Measurements from ENCODE around the gene NUPR1. TPM values are rescaled to one million over a fixed set of nuclear protein-coding genes. Genes with fewer than 3 reads are reported as not detected.

The NUPR1 gene
- total and polyA plus RNA-seq, 12 donors = 16.7 to 74.4 (median 33.1) TPM

DNA sequence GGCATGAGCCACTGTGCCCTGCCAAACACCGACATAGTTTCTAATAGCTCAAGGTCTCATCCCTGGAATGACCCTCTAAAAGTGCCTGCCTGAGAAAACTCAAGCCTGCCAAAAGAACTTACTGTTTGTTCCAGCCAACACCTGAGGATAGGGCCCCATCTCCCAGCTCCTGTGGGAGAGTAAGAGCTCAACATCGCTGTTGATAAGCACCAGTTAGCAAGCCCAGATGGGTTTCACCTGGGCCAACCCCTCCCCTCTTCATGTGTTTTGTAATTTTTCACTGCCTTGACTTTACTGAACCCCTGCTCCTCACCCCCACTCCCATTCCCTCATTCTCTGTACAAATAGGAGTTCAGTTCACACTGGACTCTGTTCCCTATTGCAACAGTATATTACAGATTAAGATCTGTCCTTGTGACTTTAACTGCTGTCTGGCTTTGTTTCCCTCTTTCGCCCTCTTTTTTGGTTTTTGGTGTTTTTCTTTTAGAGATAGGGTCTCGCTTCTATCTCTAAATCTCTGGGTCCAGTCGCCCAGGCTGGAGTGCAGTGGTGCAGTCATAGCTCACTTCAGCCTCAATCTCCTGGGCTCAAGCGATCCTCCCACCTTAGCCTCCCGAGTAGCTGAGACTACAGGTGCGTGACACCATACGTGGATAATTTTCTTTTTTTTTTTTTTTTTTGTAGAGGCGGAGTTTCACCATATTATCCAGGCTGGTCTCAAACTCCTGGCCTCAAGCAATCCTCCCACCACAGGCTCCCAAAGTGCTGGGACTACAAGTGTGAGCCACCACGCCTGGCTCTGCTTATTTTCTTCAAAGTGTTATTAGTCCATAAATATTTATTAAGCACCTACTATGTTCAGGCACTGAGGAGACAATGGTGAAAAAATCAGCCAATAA, 12.3 kb downstream of the NUPR1 start:
- TF ChIP-seq, protein P1, sequence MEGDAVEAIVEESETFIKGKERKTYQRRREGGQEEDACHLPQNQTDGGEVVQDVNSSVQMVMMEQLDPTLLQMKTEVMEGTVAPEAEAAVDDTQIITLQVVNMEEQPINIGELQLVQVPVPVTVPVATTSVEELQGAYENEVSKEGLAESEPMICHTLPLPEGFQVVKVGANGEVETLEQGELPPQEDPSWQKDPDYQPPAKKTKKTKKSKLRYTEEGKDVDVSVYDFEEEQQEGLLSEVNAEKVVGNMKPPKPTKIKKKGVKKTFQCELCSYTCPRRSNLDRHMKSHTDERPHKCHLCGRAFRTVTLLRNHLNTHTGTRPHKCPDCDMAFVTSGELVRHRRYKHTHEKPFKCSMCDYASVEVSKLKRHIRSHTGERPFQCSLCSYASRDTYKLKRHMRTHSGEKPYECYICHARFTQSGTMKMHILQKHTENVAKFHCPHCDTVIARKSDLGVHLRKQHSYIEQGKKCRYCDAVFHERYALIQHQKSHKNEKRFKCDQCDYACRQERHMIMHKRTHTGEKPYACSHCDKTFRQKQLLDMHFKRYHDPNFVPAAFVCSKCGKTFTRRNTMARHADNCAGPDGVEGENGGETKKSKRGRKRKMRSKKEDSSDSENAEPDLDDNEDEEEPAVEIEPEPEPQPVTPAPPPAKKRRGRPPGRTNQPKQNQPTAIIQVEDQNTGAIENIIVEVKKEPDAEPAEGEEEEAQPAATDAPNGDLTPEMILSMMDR (IDR thresholded peaks at IDR 0.05) = no peak
- H3K9me3 ChIP-seq = no peaks in the 10 kb centered on the region
- 91 to 92% methylated on average over 11 of the region's 11 CpGs for WGBS, 2 donors
- DNase-seq = no peak
- no peak for ATAC-seq
- H3K4me3 ChIP-seq = no peak overlapping the region
- no peaks in the 10 kb centered on the region for H3K27me3 ChIP-seq
- intact Hi-C loops (cut with DNase I) = loop anchor here in 1 of 10 donors (10.0 kb wide), 1 partner anchor 48 kb away; no protein-coding TSS in a partner anchor
- no peak overlapping the region for H3K27ac ChIP-seq
- no peaks in the 10 kb centered on the region for H3K36me3 ChIP-seq
- H3K4me1 ChIP-seq = peaks cover 0 to 6% (median 0%) of the 10 kb centered on the region in 9 donors

DNA sequence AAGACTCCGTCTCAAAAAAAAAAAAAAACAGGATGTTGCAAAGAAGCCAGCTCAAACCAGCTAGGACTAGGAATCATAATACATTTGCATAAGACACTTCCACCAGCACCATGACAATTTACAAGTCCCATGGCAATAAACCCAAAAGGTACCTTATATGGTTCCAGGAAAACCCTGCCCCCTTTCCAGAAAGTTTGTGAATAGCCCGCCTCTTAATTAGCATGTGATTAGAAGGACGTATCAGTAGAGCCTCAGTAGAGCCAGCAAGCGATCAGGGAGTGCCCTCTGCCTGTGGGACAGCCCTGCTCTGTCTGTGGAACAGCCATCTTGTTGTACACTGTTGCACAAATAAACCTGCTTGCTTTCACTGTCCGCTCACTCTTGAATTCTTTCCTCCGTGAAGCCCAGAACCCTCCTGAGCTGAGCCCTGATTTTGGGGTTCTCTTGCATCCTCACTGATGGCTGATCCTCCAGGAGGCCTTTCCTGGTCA, 14.0 kb downstream of the NUPR1 start:
- Histone ChIP-seq H3K27ac (no peak overlapping the region), H3K27me3 (no peaks in the 10 kb centered on the region), H3K4me1 (peaks cover 0 to 6% (median 0%) of the 10 kb centered on the region in 9 donors), H3K9me3 (no peaks in the 10 kb centered on the region), H3K36me3 (no peaks in the 10 kb centered on the region), H3K4me3 (no peak overlapping the region)
- intact Hi-C loops (cut with DNase I) = loop anchor here in 1 of 10 donors (10.0 kb wide), 1 partner anchor 50 kb away; no protein-coding TSS in a partner anchor
- TF ChIP-seq, protein P1 (IDR thresholded peaks at IDR 0.05) = no peak
- peak in 1 of 8 donors; percentile 28 for ATAC-seq
- no peak for DNase-seq
- 77 to 79% methylated on average over 6 of the region's 6 CpGs for WGBS, 2 donors

DNA sequence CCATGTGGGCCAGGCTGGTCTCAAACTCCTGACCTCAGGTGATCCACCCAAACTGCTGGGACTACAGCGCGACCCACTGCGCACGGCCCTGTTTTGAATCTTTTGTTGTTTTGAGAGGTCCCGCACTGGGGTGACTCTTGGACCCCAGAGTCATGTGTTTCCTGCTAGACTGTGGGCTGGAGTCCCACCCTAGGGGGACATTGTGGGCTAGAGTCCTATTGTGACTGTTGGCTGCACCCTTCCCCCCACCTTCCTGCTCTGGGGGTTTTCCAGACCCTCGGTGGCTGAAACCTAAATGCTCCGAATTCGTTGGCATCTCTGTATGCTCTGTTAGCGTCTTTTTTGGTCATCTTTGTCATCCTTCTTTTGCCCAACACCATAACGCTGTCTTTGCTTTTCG, 16.0 kb downstream of the NUPR1 start:
- TF ChIP-seq, protein P1 (IDR thresholded peaks at IDR 0.05) = no peak
- H3K27me3 ChIP-seq = no peaks in the 10 kb centered on the region
- H3K9me3 ChIP-seq = no peaks in the 10 kb centered on the region
- H3K4me1 ChIP-seq = peaks cover 0 to 6% (median 0%) of the 10 kb centered on the region in 9 donors
- H3K36me3 ChIP-seq = no peaks in the 10 kb centered on the region
- 78 to 81% methylated on average over 11 of the region's 11 CpGs for WGBS, 2 donors
- intact Hi-C loops (cut with DNase I) = loop anchor here in 1 of 10 donors (10.0 kb wide), 1 partner anchor 52 kb away; no protein-coding TSS in a partner anchor
- H3K27ac ChIP-seq = no peak overlapping the region
- ATAC-seq (no peak), DNase-seq (no peak)
- no peak overlapping the region for H3K4me3 ChIP-seq

DNA sequence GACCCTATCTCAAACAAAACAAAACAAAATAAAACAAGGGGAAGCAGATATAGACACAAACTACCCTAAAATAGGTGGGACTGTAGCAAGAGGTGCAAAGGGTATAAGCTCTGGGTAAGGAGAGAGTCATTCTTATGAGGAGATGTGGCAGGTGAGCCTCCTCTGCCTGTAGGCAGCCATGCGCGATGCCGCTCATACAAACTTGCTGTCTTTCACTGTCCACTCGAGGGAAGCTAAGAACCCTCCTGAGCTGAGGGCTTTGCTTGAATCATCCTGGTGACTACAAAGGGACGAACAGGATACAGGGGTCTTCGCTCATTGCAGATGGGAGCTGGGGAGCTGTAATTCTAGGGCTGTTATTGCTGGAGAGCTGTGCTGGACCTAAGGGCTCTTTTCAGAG, 17.3 kb downstream of the NUPR1 start:
- Histone ChIP-seq H3K36me3 (no peaks in the 10 kb centered on the region), H3K4me3 (no peak overlapping the region), H3K9me3 (no peaks in the 10 kb centered on the region), H3K4me1 (peaks cover 0 to 6% (median 0%) of the 10 kb centered on the region in 9 donors), H3K27ac (no peak overlapping the region), H3K27me3 (no peaks in the 10 kb centered on the region)
- TF ChIP-seq, protein P1 (IDR thresholded peaks at IDR 0.05) = no peak
- DNase-seq (no peak), ATAC-seq (no peak)
- 83 to 92% methylated on average over 6 of the region's 6 CpGs for WGBS, 2 donors
- intact Hi-C loops (cut with DNase I) = loop anchor here in 1 of 10 donors (10.0 kb wide), 1 partner anchor 53 kb away; no protein-coding TSS in a partner anchor
